HepG2 (cell line): ENCODE results near the gene SCT. TPM values are rescaled to one million over a fixed set of nuclear protein-coding genes. Genes with fewer than 3 reads are reported as not detected.

Source experiments
- ATAC-seq: fragments of 200-7000 bp; cut with Tn5 transposase; 3 replicates; pipeline ENCODE4 v1.9.1; 2020; ENCODE audit warnings: mild to moderate bottlenecking, moderate library complexity
- BruUV-seq: library from RNA; stranded (reverse); fragments of 400-500 nt; replicated peaks from 2 replicates; lab custom pipeline; 2021; lab: Mats Ljungman, UMichigan
- CTCF ChIA-PET: fragments of 300-600 bp; formaldehyde crosslinking; extraction: SDS; loops from one replicate; lab custom pipeline; 2021; ENCODE audit warnings: low total read pairs, inconsistent platforms, low intra/inter-chr PET ratio; lab: Yijun Ruan, JAX
- POLR2A ChIA-PET: fragments of 350-600 bp; sonication (Branson Sonifier 250); formaldehyde crosslinking; loops from one replicate; lab custom pipeline; 2020; ENCODE audit warnings: antibody characterized with exemption, inconsistent platforms; lab: Yijun Ruan, JAX
- DNase-seq: peaks from one replicate; pipeline ENCODE4 v3.0.0-alpha.2; 2015; ENCODE audit warnings: low spot score
- FAIRE-seq: peaks from 3 replicates; lab custom pipeline; 2011; peaks lifted over from hg19 to GRCh38; lab: Jason Lieb, UNC
- H2AFZ ChIP-seq: one replicate; pipeline ENCODE4 v1.6.1; 2011; ENCODE audit warnings: low read length, inconsistent platforms
- H3K27ac ChIP-seq: fragments of 300-600 bp; 3 replicates; pipeline ENCODE4 v1.8.0; 2011; ENCODE audit warnings: mixed run types, mild to moderate bottlenecking, mixed read lengths, low read length, inconsistent platforms; ENCODE audit not compliant: insufficient read depth; ENCODE audit errors: extremely low read length
- H3K27me3 ChIP-seq, 2 experiments: fragments of 200-600 bp in 1 of 2; 2 replicates in 1 of 2; 3 replicates in 1 of 2; pipeline versions ENCODE4 v1.6.0 to v1.8.0; 2011; ENCODE audit warnings: low read length in 2 of 2, mild to moderate bottlenecking in 2 of 2, moderate library complexity in 2 of 2, inconsistent platforms in 1 of 2; ENCODE audit not compliant: insufficient read depth in 2 of 2, control insufficient read depth in 1 of 2
- H3K36me3 ChIP-seq, 2 experiments: fragments of 200-600 bp in 1 of 2; replicated peaks in 1 of 2; 2 replicates in 1 of 2; 3 replicates in 1 of 2; pipeline versions ENCODE4 v1.5.1 to v1.8.0; 2011; ENCODE audit warnings: low read length in 2 of 2, inconsistent platforms in 1 of 2; ENCODE audit not compliant: insufficient read depth in 2 of 2, control insufficient read depth in 1 of 2
- H3K4me1 ChIP-seq: 2 replicates; pipeline ENCODE4 v1.5.1; 2012; ENCODE audit warnings: low read length, inconsistent platforms; ENCODE audit not compliant: insufficient read depth
- H3K4me2 ChIP-seq: 2 replicates; pipeline ENCODE4 v1.6.0; 2011; ENCODE audit warnings: low read depth, low read length, inconsistent platforms
- H3K4me3 ChIP-seq, 3 experiments: fragments of 200-600 bp in 1 of 3; sonication (generic), shearing (Covaris generic) in 1 of 3; replicated peaks in 1 of 3; 2 replicates each; pipeline ENCODE4 v1.5.1; 2011 to 2016; ENCODE audit warnings: low read length in 3 of 3, inconsistent platforms in 2 of 3, low read depth in 2 of 3, mild to moderate bottlenecking in 2 of 3, control low read depth in 1 of 3, mixed read lengths in 1 of 3; ENCODE audit not compliant: insufficient read depth in 1 of 3
- H3K79me2 ChIP-seq: one replicate; pipeline ENCODE4 v1.6.1; 2011; ENCODE audit warnings: low read length, inconsistent platforms; ENCODE audit not compliant: insufficient read depth
- H3K9ac ChIP-seq: 2 replicates; pipeline ENCODE4 v1.6.0; 2011; ENCODE audit warnings: mild to moderate bottlenecking, low read depth, low read length, inconsistent platforms; ENCODE audit not compliant: insufficient read depth
- H3K9me3 ChIP-seq: 2 replicates; pipeline ENCODE4 v1.5.1; 2012; ENCODE audit warnings: mild to moderate bottlenecking, low read length
- H4K20me1 ChIP-seq: 2 replicates; pipeline ENCODE4 v1.6.0; 2011; ENCODE audit warnings: inconsistent platforms, mild to moderate bottlenecking, low read length, moderate library complexity; ENCODE audit not compliant: insufficient read depth
- AGO2 ChIP-seq: fragments of 200-400 bp; formaldehyde crosslinking; optimal IDR thresholded peaks from 2 replicates; pipeline ENCODE3; 2017; ENCODE audit warnings: mild to moderate bottlenecking, low read depth, low read length, moderate library complexity
- BORCS8-MEF2B ChIP-seq: sonication (generic); formaldehyde crosslinking; IDR thresholded peaks from 2 replicates; pipeline ENCODE4 v1.8.0; 2022; ENCODE audit warnings: mild to moderate bottlenecking, missing genetic modification reagents
- CTCF ChIP-seq: sonication (generic); formaldehyde crosslinking; IDR thresholded peaks from 2 replicates; pipeline ENCODE4 v1.5.0; 2020; ENCODE audit warnings: mild to moderate bottlenecking, missing genetic modification reagents, moderate library complexity
- MBNL3 ChIP-seq: fragments of 250-450 bp; sonication (Bioruptor Pico); conservative IDR thresholded peaks from 2 replicates; pipeline ENCODE4 v1.8.0; 2022; ENCODE audit warnings: mild to moderate bottlenecking, inconsistent platforms
- MTERF4 ChIP-seq: sonication (generic); formaldehyde crosslinking; IDR thresholded peaks from 2 replicates; pipeline ENCODE4 v1.8.0; 2023; ENCODE audit warnings: mild to moderate bottlenecking, missing genetic modification reagents
- RBFOX2 ChIP-seq: fragments of 200-400 bp; formaldehyde crosslinking; IDR thresholded peaks from 2 replicates; pipeline ENCODE4 v1.6.1; 2017; ENCODE audit warnings: low read depth, mild to moderate bottlenecking, low read length
- ZFAT ChIP-seq: sonication (generic); formaldehyde crosslinking; conservative IDR thresholded peaks from 2 replicates; pipeline ENCODE4 v1.8.1; 2023; ENCODE audit warnings: missing genetic modification reagents, inconsistent platforms
- ZHX1 ChIP-seq: sonication (generic); formaldehyde crosslinking; IDR thresholded peaks from 2 replicates; pipeline ENCODE4 v1.8.1; 2022; ENCODE audit warnings: low read depth, mild to moderate bottlenecking, missing genetic modification reagents
- ZNF335 ChIP-seq: sonication (generic); formaldehyde crosslinking; IDR thresholded peaks from 2 replicates; pipeline ENCODE4 v1.4.0; 2020; ENCODE audit warnings: missing genetic modification reagents
- ZNF788 ChIP-seq: sonication (generic); formaldehyde crosslinking; IDR thresholded peaks from 2 replicates; pipeline ENCODE4 v1.5.0; 2020; ENCODE audit warnings: mild to moderate bottlenecking, missing genetic modification reagents, borderline replicate concordance
- ZNF841 ChIP-seq: sonication (generic); formaldehyde crosslinking; IDR thresholded peaks from 2 replicates; pipeline ENCODE4 v1.8.1; 2023; ENCODE audit warnings: missing genetic modification reagents, borderline replicate concordance
- WGBS: methylation state at CpG from one replicate; pipeline ENCODE4 v1.1.6; 2017; ENCODE audit warnings: low lambda C conversion rate; 5-methylcytosine and 5-hydroxymethylcytosine counted together
- in situ Hi-C: cut with HindIII; loops from 2 replicates; pipeline ENCODE4 v1.10.0; 2017; ENCODE audit warnings: low pct_unique_long_range_greater_than_20kb; ENCODE audit not compliant: extremely low pct_ligation_motif_present
- intact Hi-C: fragments of 100-400 bp; cut with micrococcal nuclease; formaldehyde crosslinking; loops from one replicate; pipeline ENCODE4 v1.10.0; 2022; ENCODE audit not compliant: unreplicated experiment
- polyA plus RNA-seq, 8 experiments: library from polyadenylated mRNA; depleted of rRNA in 3 of 8; stranded (reverse) in 7 of 8; unstranded in 1 of 8; fragments of >200 nt; fragmentation: Illumina TruSeq in 4 of 8; extraction: Trizol in 4 of 8; gene quantifications; 2 replicates each; pipeline versions ENCODE4 v1.2.1 to v1.2.3, GENCODE V29; 2011 to 2016; ENCODE audit warnings: low read depth in 4 of 8, missing spikeins in 1 of 8, mixed read lengths in 1 of 8; ENCODE audit not compliant: insufficient read depth in 1 of 8
- total RNA-seq, 5 experiments: library from RNA; depleted of rRNA; stranded (reverse); fragments of >200 nt; fragmentation: Illumina TruSeq; extraction: Trizol; gene quantifications; 2 replicates each; pipeline ENCODE4 v1.2.3, GENCODE V29; 2016; ENCODE audit warnings: low read depth in 1 of 5

The SCT gene
- total and polyA plus RNA-seq, 2 of the 13 experiments (the other 11 are each of a cell fraction or from before 2014, with no cell fraction given): not detected

- no peak for TF ChIP-seq ZHX1 (CRISPR knock-in tag)
- TF ChIP-seq RBFOX2: 0 out of 2 replicates have a peak, but pooled peaks have one; percentile 23
- TF ChIP-seq MBNL3 (CRISPR knock-in tag): no peak
- TF ChIP-seq MTERF4 (CRISPR knock-in tag): no peak
- no peak for TF ChIP-seq ZNF841
- TF ChIP-seq ZFAT: no peak
- TF ChIP-seq ZNF788 (CRISPR knock-in tag): no peak
- no peak for TF ChIP-seq BORCS8-MEF2B (CRISPR knock-in tag)
These were observed 28.8 kb downstream of the SCT start (continued) for GRCh38 chr11:598005-598680.

- Histone ChIP-seq H4K20me1 (peaks cover 4% of the 10 kb centered on the region; the same call in 1 of the 2 replicates), H3K4me2 (no peak overlapping the region), H3K27ac (no peak overlapping the region), H3K9ac (no peak overlapping the region), H3K36me3 (peaks cover 48 to 88% of the 10 kb centered on the region in 2 experiments), H2AFZ (no peak overlapping the region), H3K27me3 (no peaks in the 10 kb centered on the region), H3K4me1 (peaks cover 12% of the 10 kb centered on the region), H3K4me3 (no peak overlapping the region), H3K79me2 (peaks cover 4% of the 10 kb centered on the region), H3K9me3 (no peaks in the 10 kb centered on the region)
- intact Hi-C loops: no loop called here
- no peak for TF ChIP-seq ZNF335 (CRISPR knock-in tag)
- TF ChIP-seq AGO2: peak; percentile 51
- TF ChIP-seq CTCF (CRISPR knock-in tag): peak; percentile 35; the same call in 1 of the 2 replicates
- DNase-seq (no peak), ATAC-seq (peak; percentile 79), FAIRE-seq (no peak)
- BruUV-seq: no TSS peak
- in situ Hi-C loops: loop anchor here (5.0 kb wide), 1 partner anchor 40 kb away; no protein-coding TSS in a partner anchor
- POLR2A ChIA-PET: no interaction called here
- CTCF ChIA-PET: no interaction called here
- 93% methylated on average over 8 of the region's 29 CpGs for WGBS
These were observed 29.7 kb downstream of the SCT start for GRCh38 chr11:597166-597725.
